ENCODE data around the gene NEK10.

DNA sequence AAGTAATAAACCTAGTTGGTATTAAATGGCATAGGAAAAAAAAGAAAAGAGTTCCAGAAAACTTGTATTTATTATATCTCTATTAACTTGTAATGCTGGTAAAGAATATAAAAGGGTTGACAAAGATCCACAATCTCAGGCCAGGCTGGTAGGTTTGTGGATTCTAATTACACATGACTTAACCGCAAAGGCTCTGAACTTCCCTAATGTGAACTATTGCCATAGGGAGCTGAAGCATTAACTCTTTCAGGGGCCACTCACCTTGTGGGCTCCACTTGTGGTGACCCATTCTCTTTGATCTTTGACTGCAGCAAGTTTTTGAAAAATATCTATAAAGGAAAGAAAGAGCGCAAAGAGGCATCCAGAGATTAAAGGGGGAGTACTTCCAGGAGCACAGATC, 58.5 kb downstream of the NEK10 start:
- TF ChIP-seq CTCF (IDR thresholded peaks at IDR 0.05; ENCODE audit: low read length) (no peak), EZH2phosphoT487 (IDR thresholded peaks at IDR 0.05; ENCODE audit: low read length) (no peak), EZH2 (optimal IDR thresholded peaks at IDR 0.05; ENCODE audit: low read depth, low read length) (no peak)

Data from MM.1S (cell line).